HG03066 (cell line): Measurements from ENCODE around the gene ATAD3C.
A peak's percentile ranks its signal among the peaks of the same experiment; 100 is the strongest.
"Not testable (repeated sequence)": the region's sequence is repeated elsewhere in the genome, so short reads cannot be mapped to it uniquely, and the experiment has no call there.

Experiments used
- ATAC-seq: cut with Tn5 transposase; IDR thresholded peaks from one replicate; pipeline ENCODE4 v1.9.1; 2021; ENCODE audit warnings: low read depth; ENCODE audit not compliant: unreplicated experiment

The ATAD3C gene, protein sequence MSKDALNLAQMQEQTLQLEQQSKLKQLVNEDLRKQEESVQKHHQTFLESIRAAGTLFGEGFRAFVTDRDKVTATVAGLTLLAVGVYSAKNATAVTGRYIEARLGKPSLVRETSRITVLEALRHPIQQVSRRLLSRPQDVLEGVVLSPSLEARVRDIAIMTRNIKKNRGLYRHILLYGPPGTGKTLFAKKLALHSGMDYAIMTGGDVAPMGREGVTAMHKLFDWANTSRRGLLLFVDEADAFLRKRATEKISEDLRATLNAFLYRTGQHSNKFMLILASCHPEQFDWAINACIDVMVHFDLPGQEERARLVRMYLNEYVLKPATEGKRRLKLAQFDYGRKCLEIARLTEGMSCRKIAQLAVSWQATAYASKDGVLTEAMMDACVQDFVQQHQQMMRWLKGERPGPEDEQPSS

DNA sequence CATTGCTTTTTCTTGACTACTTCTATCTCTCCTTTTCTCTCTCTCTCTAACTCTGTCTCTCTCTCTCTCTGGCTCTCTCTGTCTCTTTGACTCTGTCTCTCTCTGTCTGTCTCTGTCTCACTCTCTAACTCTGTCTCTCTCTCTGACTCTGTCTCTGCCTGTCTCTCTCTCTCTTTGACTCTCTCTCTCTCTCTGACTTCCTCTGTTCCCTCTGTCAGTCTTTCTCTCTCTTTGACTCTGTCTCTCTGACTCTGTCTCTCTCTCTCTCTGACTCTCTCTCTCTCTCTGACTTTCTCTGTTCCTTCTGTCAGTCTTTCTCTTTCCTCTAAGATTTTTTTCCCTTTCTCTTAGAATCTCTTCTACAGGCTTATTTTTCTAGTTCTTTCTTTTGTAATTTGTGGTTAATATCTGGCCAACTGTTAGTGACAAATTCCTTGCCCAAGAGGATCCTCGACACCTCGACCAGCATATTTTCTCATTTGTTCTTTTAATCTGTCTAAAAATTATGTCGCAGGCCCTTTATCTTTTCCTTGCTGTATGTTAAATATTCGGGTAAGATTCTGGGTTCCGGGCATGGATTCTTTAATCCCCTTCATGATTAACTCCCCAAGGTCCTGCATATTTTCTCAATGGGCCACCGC is at the start of gene ATAD3C:
Gene ATAD3C (plus strand): TSS at position 591 of the 641 bp plus-strand sequence. CDS start 995 bp downstream, outside the sequence.
- ATAC-seq, result no peak

DNA sequence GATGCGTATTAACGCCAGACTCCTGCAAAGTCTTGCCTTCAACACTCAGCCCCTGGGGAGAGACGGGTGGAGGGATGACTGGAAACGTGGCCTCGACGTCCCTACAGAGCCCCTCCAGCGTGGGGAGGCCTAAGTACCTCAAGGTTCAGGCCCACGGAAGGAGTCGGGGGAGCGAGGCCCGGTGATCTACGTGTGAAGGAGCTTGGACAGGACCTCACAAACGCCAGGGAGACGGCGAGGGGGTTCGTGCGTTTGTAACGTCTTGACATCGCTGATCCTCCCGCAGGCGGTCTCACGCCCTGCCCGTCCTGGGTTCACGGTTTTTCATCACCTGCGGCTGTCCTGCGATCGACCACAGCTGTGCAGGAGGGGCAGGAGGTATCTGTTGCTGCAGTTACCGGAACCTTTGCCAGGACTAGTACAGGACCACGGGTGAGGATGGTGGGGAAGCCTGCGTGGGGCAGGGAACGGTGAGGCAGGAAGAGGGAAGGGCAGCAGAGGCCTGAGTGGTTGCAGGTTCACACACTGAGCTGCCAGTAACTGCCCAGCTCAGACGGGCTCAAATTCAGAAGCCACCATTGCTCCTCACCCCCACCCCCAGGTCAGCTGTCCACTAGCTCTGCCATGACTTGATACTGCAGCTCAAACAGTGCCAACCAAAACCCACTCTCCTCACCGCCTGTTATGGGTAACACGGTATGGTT is 49.5 kb upstream of the ATAD3C start:
- peak; percentile 7 for ATAC-seq

DNA sequence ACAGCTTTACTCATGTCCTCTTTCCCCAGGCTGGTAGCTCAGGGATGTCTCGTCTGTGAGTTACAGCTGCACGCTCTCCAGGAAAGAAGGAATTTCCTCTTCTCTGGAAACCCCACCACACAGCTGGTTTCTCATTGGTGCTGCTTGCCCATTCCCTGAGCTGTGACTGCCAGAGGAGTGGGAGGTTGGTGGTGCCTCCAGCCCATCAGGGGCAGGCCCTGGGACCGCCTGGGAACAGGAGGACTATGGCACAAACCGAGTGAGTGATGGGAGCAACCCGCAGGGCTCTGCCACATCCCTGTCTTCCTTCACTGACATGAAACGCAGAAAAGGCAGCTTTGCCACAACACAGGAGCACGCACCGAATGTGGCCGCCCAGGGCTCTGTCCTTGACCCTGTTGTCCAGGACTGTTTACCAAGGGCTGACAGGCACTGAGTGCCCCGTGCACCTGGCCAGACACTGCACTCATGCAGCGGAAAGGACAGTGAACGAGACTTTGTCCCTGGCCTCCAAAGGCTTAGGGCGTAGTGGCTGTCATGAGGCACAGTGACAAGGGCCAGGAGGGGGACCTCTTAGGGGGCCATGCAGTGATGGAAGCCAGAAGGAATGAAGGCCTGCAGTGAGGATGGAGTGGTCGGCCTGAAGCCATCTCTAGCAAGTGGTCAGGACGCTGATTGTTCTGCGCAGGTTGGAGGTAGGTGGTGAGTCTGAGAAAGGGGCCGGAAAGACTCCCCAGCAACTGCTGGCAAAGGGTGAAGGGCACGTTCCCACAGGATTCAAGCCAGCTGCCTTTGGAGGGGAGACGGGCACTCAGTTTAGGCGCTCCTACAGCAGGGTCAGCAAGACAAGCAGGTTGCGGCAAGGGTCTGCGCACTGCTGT is 48.7 kb upstream of the ATAD3C start:
- ATAC-seq, result no peak

DNA sequence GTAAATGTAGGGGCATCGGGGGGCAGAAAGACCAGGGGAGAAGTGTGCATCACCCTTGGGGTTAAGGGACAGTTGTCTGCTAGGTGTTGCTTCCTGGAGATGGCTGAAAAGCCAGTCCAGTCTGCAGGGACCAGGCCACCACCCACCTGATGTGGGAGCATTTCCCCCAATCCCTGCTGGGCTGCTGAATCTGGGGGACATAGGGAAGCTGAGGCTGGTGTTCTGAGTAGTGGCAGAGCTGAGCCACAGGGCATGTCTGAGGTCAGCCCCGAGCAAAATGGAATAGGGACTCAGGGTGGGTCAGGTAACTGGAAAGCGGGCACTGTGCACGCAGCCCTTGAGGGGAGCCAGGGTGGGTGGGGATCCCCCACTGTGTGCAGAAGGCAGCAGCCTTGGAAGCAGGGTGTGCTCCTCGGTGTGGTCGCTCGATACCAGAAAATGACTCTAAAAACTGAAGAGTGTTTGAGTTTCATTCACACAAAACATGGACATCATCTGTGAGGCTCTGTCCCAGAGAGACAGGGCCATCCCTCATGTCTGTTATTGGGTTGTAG is 48.0 kb upstream of the ATAD3C start:
- ATAC-seq, result no peak

DNA sequence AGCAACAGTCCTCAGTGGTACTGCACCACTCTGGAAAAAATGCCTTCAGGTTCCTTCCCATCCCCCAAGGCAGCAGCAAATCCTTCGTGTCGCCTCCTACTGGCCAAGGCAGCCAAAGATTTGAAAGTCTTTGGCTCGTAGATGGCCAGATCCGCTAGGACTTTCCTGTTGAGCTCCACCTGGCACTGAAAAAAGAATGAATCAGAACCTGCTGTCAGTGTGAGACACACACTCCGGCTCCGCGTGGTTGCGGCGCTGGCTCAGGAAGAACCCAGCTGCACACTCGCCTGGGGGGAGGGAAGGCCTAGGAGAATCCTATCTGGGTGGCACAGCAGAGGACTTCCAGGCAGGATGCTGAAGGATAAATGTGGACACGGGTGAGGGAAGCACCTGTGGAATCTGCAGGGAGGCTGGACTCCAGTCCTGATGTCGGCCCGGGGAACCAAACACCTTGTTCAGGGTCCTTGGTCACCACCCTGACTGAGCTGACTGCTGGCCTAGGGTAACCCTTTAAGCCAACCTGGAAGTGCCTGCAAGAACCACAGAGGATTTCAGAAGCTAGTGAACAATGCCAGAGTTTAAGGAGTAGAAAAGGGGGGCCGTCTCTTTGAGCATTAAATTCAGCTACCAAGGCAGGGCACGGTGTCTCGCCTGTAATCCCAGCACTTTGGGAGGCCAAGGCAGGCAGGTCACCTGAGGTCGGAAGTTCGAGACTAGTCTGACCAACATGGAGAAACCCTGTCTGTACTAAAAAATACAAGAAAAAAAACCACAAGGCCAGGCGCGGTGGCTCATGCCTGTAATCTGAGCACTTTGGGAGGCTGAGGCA is 47.2 kb upstream of the ATAD3C start:
- ATAC-seq, result no peak

DNA sequence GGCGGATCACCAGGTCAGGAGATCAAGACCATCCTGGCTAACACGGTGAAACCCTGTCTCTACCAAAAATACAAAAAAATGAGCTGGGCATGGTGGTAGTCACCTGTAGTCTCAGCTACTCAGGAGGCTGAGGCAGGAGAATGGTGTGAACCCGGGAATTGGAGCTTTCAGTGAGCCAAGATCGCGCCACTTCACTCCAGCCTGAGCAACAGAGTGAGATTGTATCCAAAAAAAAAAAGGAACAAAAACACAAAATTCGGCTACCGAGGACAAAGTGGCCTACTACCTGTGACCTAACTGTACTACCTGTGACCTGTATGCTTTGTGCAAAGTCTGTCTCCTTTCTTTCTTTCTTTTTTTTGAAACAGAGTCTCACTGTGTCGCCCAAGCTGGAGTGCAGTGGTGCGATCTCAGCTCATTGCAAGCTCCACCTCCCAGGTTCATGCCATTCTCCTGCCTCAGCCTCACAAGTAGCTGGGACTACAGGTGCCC is 46.5 kb upstream of the ATAD3C start:
- ATAC-seq, result not testable (repeated sequence)

DNA sequence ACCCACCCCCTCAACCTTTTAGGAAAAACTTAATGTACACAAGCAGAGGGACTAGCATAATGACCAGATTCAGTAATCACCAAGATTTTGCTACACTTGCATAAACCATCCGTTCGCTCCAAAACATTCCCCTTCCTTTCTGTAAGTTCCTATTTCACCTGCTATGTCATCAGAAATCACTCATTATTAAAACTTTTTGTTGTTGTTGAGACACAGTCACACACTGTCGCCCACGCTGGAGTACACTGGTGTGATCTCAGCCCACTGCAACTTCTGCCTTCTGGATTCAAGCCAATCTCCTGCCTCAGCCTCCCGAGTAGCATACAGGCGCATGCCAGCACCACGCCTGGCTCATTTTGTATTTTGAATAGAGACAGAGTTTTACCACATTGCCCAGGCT is 45.8 kb upstream of the ATAD3C start:
- ATAC-seq, result no peak

DNA sequence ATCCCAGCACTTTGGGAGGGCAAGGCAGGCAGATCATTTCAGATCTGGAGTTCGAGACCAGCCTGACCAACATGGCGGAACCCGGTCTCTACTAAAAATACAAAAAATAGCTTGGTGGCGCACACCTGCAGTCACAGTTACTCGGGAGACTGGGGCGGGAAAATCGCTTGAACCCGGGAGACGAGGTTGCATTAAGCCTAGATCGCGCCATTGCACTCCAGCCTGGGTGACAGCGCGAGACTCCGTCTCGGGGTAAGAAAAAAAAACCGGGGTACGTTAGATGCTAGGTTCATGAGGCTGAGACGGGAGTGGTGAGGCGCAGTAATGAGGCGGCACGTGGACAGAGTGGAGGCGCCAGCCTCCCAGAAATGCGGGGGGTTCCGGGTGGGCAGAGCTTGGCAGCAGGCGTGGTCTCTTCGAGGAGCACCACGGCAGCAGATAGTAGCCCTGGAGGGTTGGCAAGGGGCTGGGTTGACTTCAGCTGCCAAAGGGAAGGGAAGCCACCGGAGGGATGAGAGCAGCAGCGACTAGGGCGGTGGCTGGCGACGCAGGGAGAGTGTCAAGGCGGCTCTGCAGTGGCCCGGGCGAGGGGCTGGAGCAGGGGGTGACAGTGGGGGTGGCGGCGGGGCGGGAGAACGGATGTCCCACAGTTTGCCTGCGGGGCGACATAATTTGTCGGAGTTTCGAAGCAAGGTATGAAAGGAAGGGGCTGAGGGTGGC is 43.2 kb upstream of the ATAD3C start:
- no peak for ATAC-seq

DNA sequence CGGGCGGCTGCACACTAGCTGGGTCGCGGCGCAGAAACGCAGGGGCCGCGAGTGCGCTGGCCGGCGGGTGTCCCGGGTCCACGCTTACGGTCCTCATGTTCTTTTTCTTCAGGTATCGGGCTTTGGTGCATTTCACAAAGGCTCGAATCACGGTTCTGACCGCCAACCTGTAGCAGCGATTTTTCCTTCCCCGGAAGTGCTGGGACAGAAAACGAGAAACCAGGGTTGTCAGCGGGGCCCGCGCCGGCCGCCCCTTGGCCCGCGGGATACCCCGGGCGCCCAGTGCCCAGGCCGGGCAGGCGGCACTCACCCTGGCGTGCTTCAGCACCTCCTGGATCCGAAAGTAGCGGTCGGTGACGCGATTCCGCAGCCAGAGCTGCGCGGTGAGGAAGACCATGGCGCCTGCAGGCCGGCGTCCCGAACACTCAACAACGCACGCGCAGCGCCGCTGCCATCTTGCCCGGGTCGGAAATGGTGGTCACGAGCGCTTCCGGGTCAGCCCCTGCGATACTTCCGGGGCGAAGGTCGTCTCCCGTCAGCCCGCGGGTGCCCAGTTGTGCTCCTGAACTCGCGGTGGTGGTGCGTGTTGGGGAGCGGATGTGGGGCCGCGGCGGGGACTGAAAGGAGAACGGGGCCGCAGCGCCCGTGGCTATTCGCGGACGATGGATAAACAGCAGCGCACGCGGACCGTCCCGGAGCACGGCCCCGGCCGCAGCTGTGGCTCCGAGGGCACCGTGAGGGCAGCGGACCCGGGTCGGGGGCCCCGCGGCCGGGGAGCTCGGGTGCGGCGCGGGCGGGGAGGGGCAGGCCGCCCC is 42.5 kb upstream of the ATAD3C start, which contains the start of gene MRPL20:
Gene MRPL20 (minus strand): TSS at position 473 of the 815 bp plus-strand sequence. CDS start 76 bp downstream, at position 397.
- ATAC-seq, result peak; percentile 91

DNA sequence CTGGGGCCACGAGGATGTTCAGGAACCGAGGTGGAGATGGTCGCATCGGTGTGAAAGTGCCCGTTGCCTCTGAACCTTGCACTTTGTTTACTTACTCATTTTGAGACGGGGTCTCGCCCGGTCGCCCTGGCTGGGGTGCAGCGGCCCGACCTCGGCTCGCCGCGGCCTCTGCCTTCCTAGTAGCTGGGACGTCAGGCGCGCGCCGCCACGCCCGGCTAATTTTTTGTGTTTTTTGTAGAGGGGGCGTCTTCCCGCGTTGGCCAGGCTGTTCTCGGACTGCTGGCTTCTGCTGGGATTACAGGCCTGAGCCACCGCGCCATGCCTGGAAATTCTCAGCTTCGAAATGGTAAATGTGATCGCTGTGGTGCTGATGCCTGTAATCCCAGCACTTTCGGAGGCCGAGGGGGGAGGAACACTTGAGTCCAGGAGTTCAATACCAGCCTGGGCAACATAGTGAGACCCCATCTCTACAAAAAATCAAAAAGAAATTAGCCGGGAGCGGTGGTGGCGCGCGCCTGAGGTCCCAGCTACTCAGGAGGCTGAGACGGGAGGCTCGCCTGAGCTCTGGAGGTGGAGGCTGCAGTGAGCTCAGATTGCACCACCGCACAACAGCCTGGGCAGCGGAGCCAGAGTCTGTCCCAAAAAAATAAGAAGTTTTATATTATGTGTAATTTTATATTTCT is 41.7 kb upstream of the ATAD3C start:
- peak; percentile 29 for ATAC-seq

DNA sequence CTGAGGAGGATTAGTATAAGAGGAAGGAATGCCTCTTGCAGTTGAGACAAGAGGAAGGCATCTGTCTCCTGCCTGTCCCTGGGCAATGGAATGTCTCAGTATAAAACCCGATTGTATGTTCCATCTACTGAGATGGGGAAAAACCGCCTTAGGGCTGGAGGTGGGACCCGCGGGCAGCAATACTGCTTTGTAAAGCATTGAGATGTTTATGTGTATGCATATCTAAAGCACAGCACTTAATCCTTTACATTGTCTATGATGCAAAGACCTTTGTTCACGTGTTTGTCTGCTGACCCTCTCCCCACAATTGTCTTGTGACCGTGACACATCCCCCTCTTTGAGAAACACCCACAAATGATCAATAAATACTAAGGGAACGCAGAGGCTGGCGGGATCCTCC is 39.3 kb upstream of the ATAD3C start:
- ATAC-seq, result not testable (repeated sequence)

DNA sequence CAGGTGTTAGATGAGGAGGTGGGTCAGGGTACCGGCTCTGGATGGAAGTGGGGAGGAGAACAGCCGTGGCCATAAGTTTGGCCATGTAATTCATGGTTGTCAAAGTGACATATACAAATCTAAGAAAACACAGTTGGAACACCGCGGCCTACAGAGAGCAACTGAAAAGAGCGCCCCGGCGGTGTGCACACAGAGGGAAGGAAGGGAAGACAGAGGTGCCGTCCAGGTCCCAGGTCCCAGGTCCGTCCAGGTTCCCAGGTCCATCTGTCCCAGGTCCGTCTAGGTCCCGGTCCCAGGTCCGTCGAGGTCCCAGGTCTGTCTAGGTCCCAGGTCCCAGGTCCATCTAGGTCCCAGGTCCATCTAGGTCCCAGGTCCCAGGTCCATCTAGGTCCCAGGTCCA is 37.9 kb upstream of the ATAD3C start:
- ATAC-seq, result no peak

DNA sequence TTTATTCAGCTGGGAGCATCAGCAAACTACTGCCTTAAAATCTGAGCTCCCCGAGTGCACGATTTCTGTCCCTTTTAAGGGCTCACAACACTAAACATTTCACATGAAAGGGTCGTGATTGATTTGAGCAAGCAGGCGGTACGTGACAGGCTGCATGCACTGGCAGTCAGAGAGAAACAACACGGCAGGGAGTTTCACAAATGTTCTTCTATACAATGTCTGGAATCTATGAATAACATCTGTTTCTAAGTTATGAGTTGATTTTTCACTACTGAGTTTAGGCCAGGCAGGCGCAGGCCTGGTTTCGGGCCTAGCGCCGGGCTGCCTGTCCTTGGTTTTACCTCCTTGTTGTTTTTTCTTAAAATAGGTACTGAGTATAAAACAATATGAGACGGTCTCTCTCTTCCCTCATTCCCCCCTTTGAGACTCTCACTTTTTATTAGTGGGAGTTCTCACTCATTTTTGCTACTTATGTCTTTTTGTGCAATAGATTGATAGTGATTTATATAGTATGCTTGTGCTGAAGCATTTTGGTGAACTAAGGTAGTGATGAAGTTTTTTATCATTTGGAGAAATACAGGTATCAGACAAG is 37.1 kb upstream of the ATAD3C start:
- not testable (repeated sequence) for ATAC-seq

DNA sequence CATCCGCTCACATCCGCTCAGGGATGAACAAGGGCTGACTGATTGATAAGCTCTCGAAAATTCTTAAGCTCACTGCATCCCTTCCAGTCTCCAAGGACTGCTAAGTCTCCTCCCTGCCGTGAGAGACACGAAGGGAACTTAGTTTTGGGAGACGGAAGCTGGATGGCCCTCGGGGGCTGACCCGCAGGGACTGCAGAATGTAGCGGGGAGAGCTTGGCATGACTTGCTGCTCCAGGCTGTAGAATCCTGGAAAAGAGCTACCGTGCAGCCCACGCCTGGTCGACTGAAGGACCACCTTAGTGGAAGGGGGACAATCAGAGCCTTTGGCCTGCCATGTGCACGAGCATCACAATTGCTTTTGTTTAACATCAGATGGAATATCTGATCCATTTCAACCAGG is 33.7 kb upstream of the ATAD3C start:
- no peak for ATAC-seq

DNA sequence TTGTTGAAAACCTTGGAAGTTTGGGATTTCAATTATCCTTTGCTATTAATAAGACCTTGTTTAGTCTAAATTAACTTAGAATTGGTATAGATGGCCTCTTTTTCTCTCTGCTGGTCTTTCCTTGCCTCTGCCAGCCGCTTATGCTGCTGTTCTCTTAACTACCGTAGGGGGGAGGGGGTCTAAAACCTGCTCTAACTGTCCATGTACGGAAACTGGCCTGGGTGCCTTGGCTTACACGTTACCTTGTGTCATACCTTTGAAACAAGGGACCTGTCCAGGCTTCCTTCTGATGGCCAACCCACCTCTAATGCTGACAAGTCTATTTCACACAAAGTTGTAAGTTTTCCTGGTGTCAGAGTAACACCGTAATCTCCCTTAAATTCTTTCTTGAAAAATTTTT is 32.1 kb upstream of the ATAD3C start:
- not testable (repeated sequence) for ATAC-seq

DNA sequence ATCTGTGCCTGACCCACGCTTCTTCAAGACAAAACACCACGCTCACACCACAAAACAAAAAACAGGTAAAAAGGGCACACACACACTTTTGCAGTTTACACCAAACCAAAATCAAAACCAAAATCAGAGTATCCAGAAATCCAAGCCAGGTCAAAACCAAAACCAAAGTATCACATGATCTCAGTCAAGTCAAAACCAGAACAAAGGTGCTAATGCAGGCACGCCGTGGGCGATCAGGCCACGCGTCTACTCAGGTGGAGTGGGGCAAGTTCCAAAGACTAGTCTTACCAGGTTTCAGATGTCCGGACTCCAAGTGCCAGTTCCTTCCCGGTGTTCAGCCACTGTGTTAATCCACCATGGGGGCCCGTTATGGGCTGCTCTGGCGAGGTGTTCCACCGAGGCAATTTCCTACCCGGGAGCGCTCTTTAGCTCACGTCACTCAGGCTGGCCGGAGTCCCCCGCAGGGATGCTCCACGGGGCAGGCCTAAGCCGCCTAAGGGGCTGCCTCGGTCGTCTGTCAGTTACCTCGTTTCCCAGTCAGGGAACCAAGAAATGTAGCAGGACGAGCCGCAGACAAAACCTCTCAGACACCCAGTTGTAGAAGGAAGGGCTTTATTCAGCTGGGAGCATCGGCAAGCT is 31.5 kb upstream of the ATAD3C start:
- not testable (repeated sequence) for ATAC-seq
